KMS-11 (cell line): ENCODE results near the gene ANO3.

Source experiments
- H2AFZ ChIP-seq: fragments of 200-600 bp; sonication (generic); 2 replicates; pipeline ENCODE4 v1.6.1; 2016; ENCODE audit warnings: antibody characterized with exemption, mixed run types, low read depth
- H3K27ac ChIP-seq: fragments of 200-600 bp; sonication (generic); 2 replicates; pipeline ENCODE4 v1.6.1; 2016; ENCODE audit warnings: mild to moderate bottlenecking, mixed run types
- H3K27me3 ChIP-seq: fragments of 200-600 bp; sonication (generic); 2 replicates; pipeline ENCODE4 v1.6.1; 2017; ENCODE audit warnings: mild to moderate bottlenecking, low read depth, mixed run types, moderate library complexity; ENCODE audit not compliant: insufficient read depth
- H3K36me3 ChIP-seq: fragments of 200-600 bp; sonication (generic); 2 replicates; pipeline ENCODE4 v1.6.1; 2017; ENCODE audit warnings: mild to moderate bottlenecking, mixed run types; ENCODE audit not compliant: insufficient read depth
- H3K4me1 ChIP-seq: fragments of 200-600 bp; sonication (generic); 2 replicates; pipeline ENCODE4 v1.6.1; 2016; ENCODE audit warnings: mild to moderate bottlenecking, low read depth, mixed run types; ENCODE audit not compliant: poor library complexity, severe bottlenecking
- H3K4me2 ChIP-seq: fragments of 200-600 bp; sonication (generic); 2 replicates; pipeline ENCODE4 v1.7.0; 2016; ENCODE audit warnings: mild to moderate bottlenecking, mixed run types
- H3K4me3 ChIP-seq: fragments of 200-600 bp; sonication (generic); IDR thresholded peaks from 2 replicates; pipeline ENCODE4 v1.6.1; 2017; ENCODE audit warnings: low read depth, low read length, mixed read lengths; ENCODE audit not compliant: insufficient read depth
- H3K79me2 ChIP-seq: fragments of 200-600 bp; sonication (generic); 2 replicates; pipeline ENCODE4 v1.6.1; 2016; ENCODE audit warnings: low read depth, mixed run types; ENCODE audit not compliant: insufficient read depth
- H3K9ac ChIP-seq: fragments of 200-600 bp; sonication (generic); 2 replicates; pipeline ENCODE4 v1.6.1; 2016; ENCODE audit warnings: mild to moderate bottlenecking, mixed run types
- H4K20me1 ChIP-seq: fragments of 200-600 bp; sonication (generic); 2 replicates; pipeline ENCODE4 v1.6.1; 2016; ENCODE audit warnings: mild to moderate bottlenecking, mixed run types; ENCODE audit not compliant: insufficient read depth
- TF ChIP-seq, protein P1 (sequence below): fragments of 200-600 bp; sonication (generic); conservative IDR thresholded peaks from 2 replicates; pipeline ENCODE4 v1.6.1; 2017; ENCODE audit warnings: low read depth, mild to moderate bottlenecking, antibody characterized with exemption, low read length, moderate library complexity, mixed read lengths

The ANO3 gene

DNA sequence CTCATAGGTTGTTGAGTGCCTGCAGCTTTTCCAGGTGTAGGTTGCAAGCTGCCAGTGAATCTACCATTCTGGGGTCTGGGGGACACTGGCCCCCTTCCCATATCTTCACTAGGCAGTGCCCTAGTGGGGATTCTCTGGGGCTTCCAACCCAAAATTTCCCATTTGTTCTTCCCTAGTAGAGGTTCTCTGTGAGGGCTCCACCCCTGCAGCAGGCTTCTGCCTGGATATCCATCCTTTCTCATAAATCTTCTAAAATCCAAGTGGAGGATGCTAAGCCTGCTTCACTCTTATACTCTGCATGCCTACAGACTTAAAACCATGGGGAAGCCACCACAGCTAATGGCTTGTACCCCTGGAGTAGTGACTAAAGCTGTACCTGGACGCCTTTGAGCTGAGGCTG is 33.4 kb downstream of the ANO3 start:
- Histone ChIP-seq H4K20me1 (no peaks in the 10 kb centered on the region), H3K27me3 (no peaks in the 10 kb centered on the region), H3K4me1 (no peaks in the 10 kb centered on the region), H3K9ac (no peak overlapping the region), H3K4me3 (no peak overlapping the region), H3K79me2 (no peaks in the 10 kb centered on the region), H2AFZ (no peak overlapping the region), H3K36me3 (no peaks in the 10 kb centered on the region), H3K4me2 (no peak overlapping the region), H3K27ac (no peak overlapping the region)
- TF ChIP-seq, protein P1, sequence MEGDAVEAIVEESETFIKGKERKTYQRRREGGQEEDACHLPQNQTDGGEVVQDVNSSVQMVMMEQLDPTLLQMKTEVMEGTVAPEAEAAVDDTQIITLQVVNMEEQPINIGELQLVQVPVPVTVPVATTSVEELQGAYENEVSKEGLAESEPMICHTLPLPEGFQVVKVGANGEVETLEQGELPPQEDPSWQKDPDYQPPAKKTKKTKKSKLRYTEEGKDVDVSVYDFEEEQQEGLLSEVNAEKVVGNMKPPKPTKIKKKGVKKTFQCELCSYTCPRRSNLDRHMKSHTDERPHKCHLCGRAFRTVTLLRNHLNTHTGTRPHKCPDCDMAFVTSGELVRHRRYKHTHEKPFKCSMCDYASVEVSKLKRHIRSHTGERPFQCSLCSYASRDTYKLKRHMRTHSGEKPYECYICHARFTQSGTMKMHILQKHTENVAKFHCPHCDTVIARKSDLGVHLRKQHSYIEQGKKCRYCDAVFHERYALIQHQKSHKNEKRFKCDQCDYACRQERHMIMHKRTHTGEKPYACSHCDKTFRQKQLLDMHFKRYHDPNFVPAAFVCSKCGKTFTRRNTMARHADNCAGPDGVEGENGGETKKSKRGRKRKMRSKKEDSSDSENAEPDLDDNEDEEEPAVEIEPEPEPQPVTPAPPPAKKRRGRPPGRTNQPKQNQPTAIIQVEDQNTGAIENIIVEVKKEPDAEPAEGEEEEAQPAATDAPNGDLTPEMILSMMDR: no peak

DNA sequence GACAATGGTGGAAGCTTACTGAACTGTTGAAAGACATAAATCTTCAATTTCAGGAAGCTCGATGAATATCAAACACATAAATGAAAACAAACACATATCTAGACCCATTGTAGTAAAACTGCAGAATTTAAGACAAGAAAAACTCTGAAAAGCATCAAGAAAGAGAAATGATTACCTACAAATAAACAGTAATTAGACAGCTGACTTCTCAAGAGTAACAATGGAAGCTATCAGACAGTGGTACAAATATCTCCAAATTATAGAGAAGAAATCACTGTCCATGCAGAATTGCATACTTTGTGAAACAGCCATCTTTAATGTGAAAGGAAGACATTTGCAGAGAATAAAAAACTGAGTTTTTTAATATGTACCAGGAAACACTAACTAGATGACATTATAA is 45.7 kb downstream of the ANO3 start:
- H2AFZ ChIP-seq: no peak overlapping the region
- no peak overlapping the region for H3K27ac ChIP-seq
- H3K4me3 ChIP-seq: no peak overlapping the region
- H3K9ac ChIP-seq: no peak overlapping the region
- H3K4me1 ChIP-seq: no peaks in the 10 kb centered on the region
- H3K36me3 ChIP-seq: no peaks in the 10 kb centered on the region
- H3K79me2 ChIP-seq: no peaks in the 10 kb centered on the region
- H3K4me2 ChIP-seq: no peak overlapping the region
- TF ChIP-seq, protein P1: no peak
- no peaks in the 10 kb centered on the region for H3K27me3 ChIP-seq
- H4K20me1 ChIP-seq: no peaks in the 10 kb centered on the region

DNA sequence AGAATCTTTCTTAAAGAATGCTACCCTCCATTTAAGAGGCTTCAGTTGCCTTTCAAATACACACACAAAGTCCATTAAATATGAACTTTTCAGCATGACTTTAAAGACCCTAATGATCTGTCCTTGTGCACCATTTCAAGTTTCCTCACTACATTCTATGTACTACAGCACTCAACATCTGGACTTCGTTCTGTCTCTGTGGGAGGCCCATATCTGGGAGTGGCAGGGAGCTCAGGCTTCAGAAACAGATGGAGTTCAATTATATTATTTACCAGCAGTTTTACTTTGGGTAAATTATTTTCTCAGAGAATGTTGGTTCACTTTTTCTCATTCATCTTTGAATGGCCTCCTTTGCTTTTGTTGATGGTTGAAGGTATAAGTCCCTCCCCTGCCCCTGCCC is 67.4 kb downstream of the ANO3 start:
- Histone ChIP-seq H3K36me3 (no peaks in the 10 kb centered on the region), H4K20me1 (no peaks in the 10 kb centered on the region)
- TF ChIP-seq, protein P1: no peak

DNA sequence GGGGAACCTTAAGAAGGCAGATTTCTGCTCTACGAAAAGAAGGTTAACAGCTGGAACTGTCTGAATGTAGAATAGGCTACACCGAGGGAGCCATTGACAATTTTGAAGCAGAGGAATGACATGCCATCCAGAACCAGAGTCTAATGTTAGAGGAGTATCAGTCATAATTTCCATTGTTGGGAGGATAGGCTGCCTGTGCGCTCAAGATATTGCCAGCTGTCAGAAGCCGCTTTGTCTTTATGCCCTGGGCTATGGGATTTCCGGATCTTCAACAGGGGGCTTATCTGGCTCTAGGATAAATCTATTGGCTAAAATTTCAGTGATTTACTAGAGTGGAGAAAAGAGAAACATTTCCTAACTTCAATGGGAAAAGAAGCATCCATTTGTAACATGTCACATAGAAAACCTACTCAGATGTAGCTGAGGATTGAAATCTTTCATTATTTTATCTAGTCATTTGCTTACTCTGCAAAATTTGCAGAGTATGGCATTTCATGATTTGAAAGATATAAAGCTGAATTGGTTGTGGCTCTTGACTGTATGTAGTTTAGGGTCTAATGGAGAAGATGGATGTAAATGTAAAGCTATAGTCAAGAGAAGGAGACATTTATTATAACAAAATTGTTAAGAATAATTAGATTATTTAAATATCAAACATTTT is 78.9 kb downstream of the ANO3 start:
- H3K4me2 ChIP-seq: no peak overlapping the region
- no peak overlapping the region for H3K9ac ChIP-seq
- TF ChIP-seq, protein P1: no peak
- no peak overlapping the region for H3K4me3 ChIP-seq
- no peaks in the 10 kb centered on the region for H3K36me3 ChIP-seq
- no peak overlapping the region for H2AFZ ChIP-seq
- H4K20me1 ChIP-seq: no peaks in the 10 kb centered on the region
- no peaks in the 10 kb centered on the region for H3K79me2 ChIP-seq
- no peaks in the 10 kb centered on the region for H3K4me1 ChIP-seq
- no peak overlapping the region for H3K27ac ChIP-seq
- no peaks in the 10 kb centered on the region for H3K27me3 ChIP-seq

More for the DNA sequence above, 67.4 kb downstream of the ANO3 start:
- Histone ChIP-seq H3K27ac (no peak overlapping the region), H3K79me2 (no peaks in the 10 kb centered on the region), H3K4me3 (no peak overlapping the region), H3K9ac (no peak overlapping the region), H3K4me2 (no peak overlapping the region), H2AFZ (no peak overlapping the region), H3K27me3 (no peaks in the 10 kb centered on the region), H3K4me1 (no peaks in the 10 kb centered on the region)
